Neuronal stem cell (in vitro differentiated cells): ENCODE data around the gene NAMPT.

Experiments
- DNase-seq: peaks from one replicate; pipeline ENCODE4 v3.0.0-alpha.2; 2013; ENCODE audit warnings: low spot score
- H2AFZ ChIP-seq: one replicate; pipeline ENCODE4 v1.6.1; 2013; ENCODE audit warnings: mild to moderate bottlenecking, low read length, inconsistent platforms
- H2AK5ac ChIP-seq: 2 replicates; pipeline ENCODE4 v1.6.1; 2013; ENCODE audit warnings: low read depth, mild to moderate bottlenecking, inconsistent platforms, low read length, moderate library complexity, mixed read lengths
- H2BK120ac ChIP-seq: 2 replicates; pipeline ENCODE4 v1.6.1; 2013; ENCODE audit warnings: low read depth, mild to moderate bottlenecking, inconsistent platforms, low read length, moderate library complexity, mixed read lengths
- H2BK12ac ChIP-seq: one replicate; pipeline ENCODE4 v1.6.1; 2013; ENCODE audit warnings: low read length, inconsistent platforms
- H2BK15ac ChIP-seq: 2 replicates; pipeline ENCODE4 v1.6.1; 2013; ENCODE audit warnings: mild to moderate bottlenecking, low read length, inconsistent platforms, mixed read lengths
- H2BK5ac ChIP-seq: one replicate; pipeline ENCODE4 v1.6.1; 2013; ENCODE audit warnings: inconsistent platforms, mild to moderate bottlenecking, low read length, moderate library complexity
- H3K14ac ChIP-seq: one replicate; pipeline ENCODE4 v1.6.1; 2013; ENCODE audit warnings: low read length, inconsistent platforms
- H3K18ac ChIP-seq: 2 replicates; pipeline ENCODE4 v1.6.1; 2013; ENCODE audit warnings: low read length, inconsistent platforms
- H3K23ac ChIP-seq: 2 replicates; pipeline ENCODE4 v1.6.1; 2013; ENCODE audit warnings: low read depth, mild to moderate bottlenecking, mixed read lengths, low read length, inconsistent platforms; ENCODE audit not compliant: poor library complexity
- H3K27ac ChIP-seq: replicated peaks from 3 replicates; pipeline ENCODE4 v1.5.1; 2013; ENCODE audit warnings: low read length, inconsistent platforms
- H3K27me3 ChIP-seq, 3 experiments: 2 replicates each; pipeline ENCODE4 v1.6.1; 2013; ENCODE audit warnings: low read length in 3 of 3, mild to moderate bottlenecking in 2 of 3, inconsistent platforms in 1 of 3, low read depth in 1 of 3, mixed read lengths in 1 of 3, moderate library complexity in 1 of 3; ENCODE audit not compliant: control insufficient read depth in 3 of 3, insufficient read depth in 3 of 3
- H3K36me3 ChIP-seq, 2 donors: replicated peaks in 1 of 2; 2 replicates each; pipeline ENCODE4 v1.6.1; 2013; ENCODE audit warnings: low read length in 2 of 2; ENCODE audit not compliant: control insufficient read depth in 2 of 2, insufficient read depth in 2 of 2
- H3K4ac ChIP-seq: 2 replicates; pipeline ENCODE4 v1.6.1; 2013; ENCODE audit warnings: inconsistent platforms, mild to moderate bottlenecking, low read length, moderate library complexity
- H3K4me1 ChIP-seq, 2 donors: 1 replicate in 1 of 2; 2 replicates in 1 of 2; pipeline ENCODE4 v1.6.1; 2013; ENCODE audit warnings: low read length in 2 of 2, low read depth in 1 of 2; ENCODE audit not compliant: control insufficient read depth in 2 of 2, insufficient read depth in 1 of 2
- H3K4me2 ChIP-seq: one replicate; pipeline ENCODE4 v1.6.1; 2013; ENCODE audit warnings: mild to moderate bottlenecking, low read length, inconsistent platforms; ENCODE audit not compliant: insufficient read depth, poor library complexity, severe bottlenecking
- H3K4me3 ChIP-seq, 2 donors: 2 replicates each; pipeline ENCODE4 v1.5.1; 2013; ENCODE audit warnings: low read length in 2 of 2, mild to moderate bottlenecking in 2 of 2, inconsistent platforms in 1 of 2, moderate library complexity in 1 of 2
- H3K79me1 ChIP-seq: one replicate; pipeline ENCODE4 v1.6.1; 2013; ENCODE audit warnings: low read depth, mild to moderate bottlenecking, inconsistent platforms, low read length, moderate library complexity
- H3K9ac ChIP-seq: one replicate; pipeline ENCODE4 v1.6.1; 2013; ENCODE audit warnings: mild to moderate bottlenecking, low read depth, low read length, inconsistent platforms; ENCODE audit not compliant: poor library complexity
- H3K9me3 ChIP-seq, 2 donors: replicated peaks in 1 of 2; 2 replicates each; pipeline versions ENCODE3 to v1.6.1; 2013; ENCODE audit warnings: low read length in 2 of 2, mild to moderate bottlenecking in 2 of 2, inconsistent platforms in 1 of 2, low read depth in 1 of 2, mixed read lengths in 1 of 2, moderate library complexity in 1 of 2; ENCODE audit not compliant: control insufficient read depth in 2 of 2, insufficient read depth in 1 of 2
- H4K8ac ChIP-seq: one replicate; pipeline ENCODE4 v1.6.1; 2013; ENCODE audit warnings: low read depth, mild to moderate bottlenecking, inconsistent platforms, low read length, moderate library complexity
- H4K91ac ChIP-seq: one replicate; pipeline ENCODE4 v1.6.1; 2013; ENCODE audit warnings: low read length, low read depth, mild to moderate bottlenecking, inconsistent platforms; ENCODE audit not compliant: poor library complexity
- WGBS, 2 donors: extraction: QIAGEN DNeasy Blood & Tissue Kit; methylation state at CpG; one replicate each; pipeline ENCODE4 v1.1.7; 2013; ENCODE audit warnings: missing lambda C conversion rate in 2 of 2, mixed read lengths in 1 of 2; ENCODE audit not compliant: insufficient read length in 2 of 2, insufficient replicate concordance in 1 of 2; ENCODE audit errors: extremely low coverage in 2 of 2; 5-methylcytosine and 5-hydroxymethylcytosine counted together

The NAMPT gene

DNA sequence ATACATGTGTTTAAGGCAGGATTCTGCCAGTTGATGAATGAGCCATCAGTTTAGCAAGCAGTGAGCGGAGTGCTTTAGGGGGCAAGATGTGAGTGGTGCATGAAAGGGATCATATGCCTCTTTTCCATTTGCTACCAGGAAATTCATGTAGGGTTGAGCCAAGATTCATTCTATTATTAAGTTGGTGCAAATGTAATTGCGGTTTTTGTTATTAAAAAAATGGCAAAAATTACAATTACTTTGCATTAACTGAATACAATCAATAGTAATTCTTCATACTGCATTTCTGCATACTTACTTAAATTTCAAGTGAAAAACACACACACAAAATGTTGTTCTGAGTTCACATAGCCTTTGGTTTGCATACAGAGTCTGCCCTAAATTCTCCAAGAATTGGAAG lies 30.1 kb upstream of the NAMPT start:
- no CpG with 5 or more reads among the region's 2 CpGs for WGBS, 2 donors
- Histone ChIP-seq H3K4ac (no peak overlapping the region), H4K8ac (no peak overlapping the region), H3K4me2 (no peak overlapping the region), H3K4me1 (no peaks in the 10 kb centered on the region), H4K91ac (no peak overlapping the region), H3K9me3 (peaks cover 0 to 2% of the 10 kb centered on the region in 2 donors), H3K27ac (no peak overlapping the region), H3K14ac (no peak overlapping the region), H2BK15ac (no peak overlapping the region), H2AK5ac (no peak overlapping the region), H3K23ac (no peak overlapping the region), H2BK120ac (no peak overlapping the region), H3K36me3 (no peaks in the 10 kb centered on the region), H2BK12ac (no peak overlapping the region), H3K4me3 (no peak overlapping the region), H3K18ac (no peak overlapping the region), H2AFZ (no peak overlapping the region), H3K27me3 (no peaks in the 10 kb centered on the region), H3K9ac (no peak overlapping the region), H3K79me1 (peaks cover 2% of the 10 kb centered on the region), H2BK5ac (no peak overlapping the region)
- no peak for DNase-seq

DNA sequence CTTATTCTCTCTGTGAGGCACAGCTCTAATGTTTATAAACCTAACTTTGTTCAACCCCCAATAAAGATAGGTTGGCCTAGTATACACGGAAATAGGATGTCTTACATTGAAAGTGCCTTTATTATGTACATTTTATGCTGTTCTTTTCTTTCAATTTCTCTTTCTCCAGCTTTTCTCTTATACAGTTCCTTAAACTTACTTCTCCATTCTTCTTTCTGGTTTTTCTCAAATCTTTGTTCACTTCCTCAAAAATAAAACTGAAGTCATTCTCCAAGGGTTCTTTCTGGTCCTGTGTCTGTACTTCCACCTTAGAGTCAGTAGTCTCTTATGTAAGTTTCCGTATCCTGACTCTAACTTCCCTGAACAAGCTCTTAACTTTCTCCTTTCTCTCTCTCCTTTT lies 29.2 kb upstream of the NAMPT start:
- H3K79me1 ChIP-seq: peaks cover 2% of the 10 kb centered on the region
- no peak overlapping the region for H3K4me2 ChIP-seq
- H2BK12ac ChIP-seq: no peak overlapping the region
- H3K14ac ChIP-seq: no peak overlapping the region
- no peak overlapping the region for H2BK15ac ChIP-seq
- H3K18ac ChIP-seq: no peak overlapping the region
- H3K9me3 ChIP-seq: peaks cover 0 to 2% of the 10 kb centered on the region in 2 donors
- no peak overlapping the region for H3K27ac ChIP-seq
- no peak overlapping the region for H3K4me3 ChIP-seq
- no peak overlapping the region for H3K4ac ChIP-seq
- H2BK5ac ChIP-seq: no peak overlapping the region
- no peak overlapping the region for H4K8ac ChIP-seq
- no peaks in the 10 kb centered on the region for H3K4me1 ChIP-seq
- H3K23ac ChIP-seq: no peak overlapping the region
- no peak overlapping the region for H3K9ac ChIP-seq
- H3K36me3 ChIP-seq: no peaks in the 10 kb centered on the region
- DNase-seq: no peak
- H2AK5ac ChIP-seq: no peak overlapping the region
- H3K27me3 ChIP-seq: no peaks in the 10 kb centered on the region
- WGBS, 2 donors: no CpG with 5 or more reads among the region's 2 CpGs
- H2BK120ac ChIP-seq: no peak overlapping the region
- H2AFZ ChIP-seq: no peak overlapping the region
- no peak overlapping the region for H4K91ac ChIP-seq

DNA sequence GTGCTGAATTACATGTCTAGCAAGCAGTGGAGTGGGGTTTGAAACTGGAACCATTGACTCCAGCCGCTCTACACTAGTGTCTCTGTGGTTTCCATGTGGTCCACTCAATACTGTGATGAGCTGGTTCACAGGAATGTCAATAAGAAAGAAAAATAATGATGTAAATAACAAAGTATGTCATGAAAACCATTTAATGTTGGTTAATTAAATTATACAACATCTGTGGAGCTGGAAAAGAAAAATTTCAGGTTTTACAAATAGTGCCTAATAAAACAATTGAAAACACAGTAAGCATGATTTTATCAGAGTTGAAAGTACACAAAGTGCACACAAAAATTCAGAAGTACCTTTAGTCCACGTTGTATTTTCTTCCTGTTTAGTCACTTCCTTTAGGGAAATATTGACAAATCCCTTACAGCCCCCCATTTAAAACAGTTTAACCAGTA lies 28.7 kb upstream of the NAMPT start:
- H3K23ac ChIP-seq: no peak overlapping the region
- H2BK120ac ChIP-seq: no peak overlapping the region
- H3K4me1 ChIP-seq: no peaks in the 10 kb centered on the region
- H2AFZ ChIP-seq: no peak overlapping the region
- no peak overlapping the region for H2BK15ac ChIP-seq
- H3K18ac ChIP-seq: no peak overlapping the region
- WGBS, 2 donors: no CpG with 5 or more reads among the region's 2 CpGs
- H3K4ac ChIP-seq: no peak overlapping the region
- H4K8ac ChIP-seq: no peak overlapping the region
- no peak overlapping the region for H3K4me2 ChIP-seq
- H3K4me3 ChIP-seq: no peak overlapping the region
- no peaks in the 10 kb centered on the region for H3K36me3 ChIP-seq
- H3K9me3 ChIP-seq: peaks cover 0 to 2% of the 10 kb centered on the region in 2 donors
- H3K27ac ChIP-seq: no peak overlapping the region
- H2BK5ac ChIP-seq: no peak overlapping the region
- no peak overlapping the region for H4K91ac ChIP-seq
- H3K79me1 ChIP-seq: no peaks in the 10 kb centered on the region
- no peak overlapping the region for H3K14ac ChIP-seq
- no peaks in the 10 kb centered on the region for H3K27me3 ChIP-seq
- H2AK5ac ChIP-seq: no peak overlapping the region
- no peak overlapping the region for H2BK12ac ChIP-seq
- DNase-seq: no peak
- no peak overlapping the region for H3K9ac ChIP-seq

DNA sequence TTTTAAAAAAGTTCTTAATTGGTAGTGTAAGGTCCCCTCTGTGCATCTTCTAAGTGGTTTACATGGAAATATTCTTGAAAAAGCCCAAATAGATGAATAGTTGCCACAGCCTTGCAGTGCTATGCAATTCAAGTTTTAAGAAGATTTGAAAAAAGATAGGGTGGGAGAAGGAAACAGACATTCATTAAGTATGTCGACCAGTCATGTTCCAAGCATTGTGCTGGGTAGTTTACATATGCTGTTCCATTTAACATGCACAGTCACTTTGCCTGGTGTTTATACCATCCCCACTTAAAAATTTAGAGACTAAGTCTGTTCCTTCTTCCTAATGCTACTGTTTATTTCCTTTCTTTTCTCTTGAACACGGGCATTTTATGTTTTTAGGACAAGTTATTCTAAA lies 28.1 kb upstream of the NAMPT start:
- Histone ChIP-seq H3K9ac (no peak overlapping the region), H3K79me1 (no peaks in the 10 kb centered on the region), H3K9me3 (peaks cover 0 to 2% of the 10 kb centered on the region in 2 donors), H3K4me2 (no peak overlapping the region), H2BK15ac (no peak overlapping the region), H3K4ac (no peak overlapping the region), H2AFZ (no peak overlapping the region), H4K91ac (no peak overlapping the region), H3K18ac (no peak overlapping the region), H2BK120ac (no peak overlapping the region), H3K4me3 (no peak overlapping the region), H2AK5ac (no peak overlapping the region), H3K14ac (no peak overlapping the region), H3K27ac (no peak overlapping the region), H4K8ac (no peak overlapping the region), H3K4me1 (no peaks in the 10 kb centered on the region), H3K27me3 (no peaks in the 10 kb centered on the region), H3K23ac (no peak overlapping the region), H2BK5ac (no peak overlapping the region), H2BK12ac (no peak overlapping the region), H3K36me3 (no peaks in the 10 kb centered on the region)
- no CpG with 5 or more reads among the region's 2 CpGs for WGBS, 2 donors
- no peak for DNase-seq
